ENCODE data around the gene RFX2.

DNA sequence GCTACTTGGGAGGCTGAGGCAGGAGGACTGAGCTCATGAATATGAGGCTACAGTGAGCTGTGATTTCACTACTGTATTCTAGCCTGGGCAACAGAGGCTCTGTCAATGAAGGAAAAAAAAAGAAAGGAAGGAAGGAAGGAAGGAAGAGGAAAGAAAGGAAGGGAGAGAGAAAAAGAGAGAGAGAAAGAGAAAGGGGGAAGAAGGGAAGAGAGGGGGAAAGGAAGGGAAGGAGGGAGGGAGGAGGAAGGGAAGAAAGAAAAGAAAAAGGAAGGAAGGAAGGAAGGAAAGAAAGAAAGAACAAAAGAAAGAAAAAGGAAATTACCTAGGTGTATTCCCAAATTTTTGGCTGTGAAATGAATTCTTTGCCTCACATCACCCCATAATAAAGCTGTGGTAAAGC lies 7.2 kb upstream of the RFX2 start:
- TF ChIP-seq, protein P1, sequence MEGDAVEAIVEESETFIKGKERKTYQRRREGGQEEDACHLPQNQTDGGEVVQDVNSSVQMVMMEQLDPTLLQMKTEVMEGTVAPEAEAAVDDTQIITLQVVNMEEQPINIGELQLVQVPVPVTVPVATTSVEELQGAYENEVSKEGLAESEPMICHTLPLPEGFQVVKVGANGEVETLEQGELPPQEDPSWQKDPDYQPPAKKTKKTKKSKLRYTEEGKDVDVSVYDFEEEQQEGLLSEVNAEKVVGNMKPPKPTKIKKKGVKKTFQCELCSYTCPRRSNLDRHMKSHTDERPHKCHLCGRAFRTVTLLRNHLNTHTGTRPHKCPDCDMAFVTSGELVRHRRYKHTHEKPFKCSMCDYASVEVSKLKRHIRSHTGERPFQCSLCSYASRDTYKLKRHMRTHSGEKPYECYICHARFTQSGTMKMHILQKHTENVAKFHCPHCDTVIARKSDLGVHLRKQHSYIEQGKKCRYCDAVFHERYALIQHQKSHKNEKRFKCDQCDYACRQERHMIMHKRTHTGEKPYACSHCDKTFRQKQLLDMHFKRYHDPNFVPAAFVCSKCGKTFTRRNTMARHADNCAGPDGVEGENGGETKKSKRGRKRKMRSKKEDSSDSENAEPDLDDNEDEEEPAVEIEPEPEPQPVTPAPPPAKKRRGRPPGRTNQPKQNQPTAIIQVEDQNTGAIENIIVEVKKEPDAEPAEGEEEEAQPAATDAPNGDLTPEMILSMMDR (IDR thresholded peaks at IDR 0.05) = no peak
- TF ChIP-seq POLR2A (IDR thresholded peaks at IDR 0.05) = no peak
- no peak for TF ChIP-seq EP300 (IDR thresholded peaks at IDR 0.05)

All from ovary (tissue), 3 donors.